Osteoblast (primary cell): ENCODE measurements around the gene BCKDHA. TPM values are rescaled to one million over a fixed set of nuclear protein-coding genes. Genes with fewer than 3 reads are reported as not detected.
"Not testable (repeated sequence)": the region's sequence is repeated elsewhere in the genome, so short reads cannot be mapped to it uniquely, and the experiment has no call there.

ENCODE experiments used
- DNase-seq: peaks from one replicate; pipeline ENCODE4 v3.0.0; 2011; ENCODE audit warnings: low spot score, mixed read lengths; ENCODE audit not compliant: insufficient read length; ENCODE audit errors: missing footprints
- H2AFZ ChIP-seq: 2 replicates; pipeline ENCODE4 v1.6.0; 2011; ENCODE audit warnings: mild to moderate bottlenecking, low read length
- H3K27ac ChIP-seq: 2 replicates; pipeline ENCODE4 v1.5.1; 2011; ENCODE audit warnings: mild to moderate bottlenecking, low read depth, low read length, moderate library complexity
- H3K27me3 ChIP-seq: 2 replicates; pipeline ENCODE4 v1.6.0; 2012; ENCODE audit warnings: mild to moderate bottlenecking, control low read depth, inconsistent platforms, low read length, moderate library complexity; ENCODE audit not compliant: insufficient read depth
- H3K36me3 ChIP-seq: 2 replicates; pipeline ENCODE4 v1.5.1; 2011; ENCODE audit warnings: mild to moderate bottlenecking, low read length, control low read depth, moderate library complexity; ENCODE audit not compliant: insufficient read depth
- H3K4me1 ChIP-seq: 2 replicates; pipeline ENCODE4 v1.5.1; 2011; ENCODE audit warnings: mild to moderate bottlenecking, low read length, control low read depth, moderate library complexity; ENCODE audit not compliant: insufficient read depth
- H3K4me2 ChIP-seq: 2 replicates; pipeline ENCODE4 v1.6.0; 2011; ENCODE audit warnings: mild to moderate bottlenecking, low read length; ENCODE audit not compliant: insufficient read depth
- H3K4me3 ChIP-seq: fragments of 200-600 bp; sonication (generic); 3 replicates; pipeline ENCODE4 v1.5.1; 2012; ENCODE audit warnings: mild to moderate bottlenecking, low read length, inconsistent platforms; ENCODE audit not compliant: insufficient read depth
- H3K79me2 ChIP-seq: 2 replicates; pipeline ENCODE4 v1.6.0; 2012; ENCODE audit warnings: mild to moderate bottlenecking, low read length, control low read depth, inconsistent platforms; ENCODE audit not compliant: insufficient read depth
- H3K9me3 ChIP-seq: 2 replicates; pipeline ENCODE4 v1.5.1; 2011; ENCODE audit warnings: low read depth, low read length, control low read depth
- H4K20me1 ChIP-seq: 2 replicates; pipeline ENCODE4 v1.6.0; 2012; ENCODE audit warnings: mild to moderate bottlenecking, low read length, control low read depth; ENCODE audit not compliant: insufficient read depth
- CTCF ChIP-seq: IDR thresholded peaks from 2 replicates; pipeline ENCODE4 v1.5.1; 2011; ENCODE audit warnings: mild to moderate bottlenecking, low read depth, low read length, moderate library complexity; ENCODE audit errors: extremely low read depth
- total RNA-seq: library from RNA; depleted of rRNA; stranded (reverse); fragments of >200 nt; gene quantifications from 2 replicates; pipeline ENCODE4 v1.2.3, GENCODE V29; 2012

The BCKDHA gene
- total RNA-seq, 1 donor, result 37.3 TPM

- no peak overlapping the region for H3K4me3 ChIP-seq
- no peaks in the 10 kb centered on the region for H3K27me3 ChIP-seq
- DNase-seq, result no peak
- H3K27ac ChIP-seq, result no peak overlapping the region
- no peak for TF ChIP-seq CTCF
- peaks cover 3% of the 10 kb centered on the region for H3K36me3 ChIP-seq
- H3K9me3 ChIP-seq, result no peaks in the 10 kb centered on the region
- no peak overlapping the region for H2AFZ ChIP-seq
- peaks cover 10% of the 10 kb centered on the region for H3K4me1 ChIP-seq
- no peak overlapping the region for H3K4me2 ChIP-seq
- peaks cover 2% of the 10 kb centered on the region for H3K79me2 ChIP-seq
- H4K20me1 ChIP-seq, result peaks cover 15% of the 10 kb centered on the region
Observed at GRCh38 chr19:41408256-41408655, 10.6 kb downstream of the BCKDHA start.

- not testable (repeated sequence) for H2AFZ ChIP-seq, H3K4me3 ChIP-seq, DNase-seq, H3K36me3 ChIP-seq, H3K27me3 ChIP-seq, H3K27ac ChIP-seq, H3K79me2 ChIP-seq, H3K4me2 ChIP-seq, H3K9me3 ChIP-seq
- Histone ChIP-seq H3K4me1 (peaks cover 10% of the 10 kb centered on the region), H4K20me1 (peaks cover 15% of the 10 kb centered on the region)
Observed at GRCh38 chr19:41408846-41409245, 11.2 kb downstream of the BCKDHA start.

GRCh38 chr19:41409288-41409687, 11.7 kb downstream of the BCKDHA start:
- peak; percentile 87 for DNase-seq
- TF ChIP-seq CTCF, result no peak
- Histone ChIP-seq H4K20me1 (peaks cover 15% of the 10 kb centered on the region), H3K79me2 (no peaks in the 10 kb centered on the region), H2AFZ (no peak overlapping the region), H3K4me1 (peaks cover 10% of the 10 kb centered on the region), H3K27me3 (no peaks in the 10 kb centered on the region), H3K4me3 (no peak overlapping the region), H3K36me3 (peaks cover 3% of the 10 kb centered on the region), H3K4me2 (no peak overlapping the region), H3K9me3 (no peaks in the 10 kb centered on the region), H3K27ac (no peak overlapping the region)

GRCh38 chr19:41410336-41411054, 12.9 kb downstream of the BCKDHA start:
- H2AFZ ChIP-seq, result no peak overlapping the region
- H3K79me2 ChIP-seq, result no peaks in the 10 kb centered on the region
- H3K9me3 ChIP-seq, result no peaks in the 10 kb centered on the region
- DNase-seq, result peak; percentile 34
- no peak overlapping the region for H3K27ac ChIP-seq
- no peak overlapping the region for H3K4me2 ChIP-seq
- peaks cover 10% of the 10 kb centered on the region for H3K4me1 ChIP-seq
- H4K20me1 ChIP-seq, result peaks cover 10% of the 10 kb centered on the region
- H3K27me3 ChIP-seq, result no peaks in the 10 kb centered on the region
- H3K4me3 ChIP-seq, result no peak overlapping the region
- peaks cover 5% of the 10 kb centered on the region for H3K36me3 ChIP-seq
- no peak for TF ChIP-seq CTCF
